NB4 (cell line): ENCODE results near the gene TEDC2.

ENCODE experiments used
- CTCF ChIP-seq: IDR thresholded peaks from one replicate; pipeline ENCODE4 v1.5.1; 2012; ENCODE audit warnings: low read depth, low read length
- POLR2A ChIP-seq: IDR thresholded peaks from 2 replicates; pipeline ENCODE4 v1.6.1; 2011; ENCODE audit warnings: mild to moderate bottlenecking; ENCODE audit not compliant: insufficient read length; ENCODE audit errors: extremely low read depth

- TF ChIP-seq POLR2A (no peak), CTCF (no peak)
These were observed 40.1 kb downstream of the TEDC2 start for GRCh38 chr16:2499890-2500429.
